LNCAP (cell line): ENCODE data around the gene PSMB4.

Experiments
- CTCF ChIP-seq: fragments of 450-650 bp; IDR thresholded peaks from 2 replicates; pipeline ENCODE4 v1.5.1; 2017; ENCODE audit warnings: mild to moderate bottlenecking

PSMB4 gene

GRCh38 chr1:151402764-151403163, 3.4 kb downstream of the PSMB4 start:
- no peak for TF ChIP-seq CTCF

GRCh38 chr1:151403612-151404011, 4.2 kb downstream of the PSMB4 start:
- TF ChIP-seq CTCF, result no peak

- no peak for TF ChIP-seq CTCF
Measured at GRCh38 chr1:151405187-151405951, 6.0 kb downstream of the PSMB4 start.

GRCh38 chr1:151406176-151406575, 6.8 kb downstream of the PSMB4 start:
- TF ChIP-seq CTCF, result no peak

GRCh38 chr1:151407304-151407703, 7.9 kb downstream of the PSMB4 start:
- TF ChIP-seq CTCF, result no peak

- TF ChIP-seq CTCF, result no peak
Measured at GRCh38 chr1:151408891-151409290, 9.5 kb downstream of the PSMB4 start.

- TF ChIP-seq CTCF, result no peak
Measured at GRCh38 chr1:151411884-151412283, 12.5 kb downstream of the PSMB4 start.

GRCh38 chr1:151416231-151416630, 16.9 kb downstream of the PSMB4 start:
- no peak for TF ChIP-seq CTCF
